Kidney (tissue), 14 donors: Measurements from ENCODE around the gene MAPK1IP1L. TPM values are rescaled to one million over a fixed set of nuclear protein-coding genes. Genes with fewer than 3 reads are reported as not detected.

ENCODE experiments used
- DNase-seq, 5 donors: peaks; one replicate each; pipeline ENCODE4 v3.0.0-alpha.2; 2013 to 2020
- FAIRE-seq: peaks from 2 replicates; lab custom pipeline; 2012; peaks lifted over from hg19 to GRCh38; lab: Jason Lieb, UNC
- H3K27ac ChIP-seq, 2 donors: one replicate each; pipeline ENCODE4 v1.7.0; 2013; ENCODE audit warnings: low read depth in 2 of 2, low read length in 2 of 2, inconsistent platforms in 1 of 2
- H3K27me3 ChIP-seq: one replicate; pipeline ENCODE4 v1.7.1; 2013; ENCODE audit warnings: low read length, inconsistent platforms; ENCODE audit not compliant: control insufficient read depth, insufficient read depth
- H3K36me3 ChIP-seq, 3 donors: one replicate each; pipeline versions ENCODE4 v1.7.0 to v1.7.1; 2013; ENCODE audit warnings: low read length in 3 of 3, control low read depth in 1 of 3, inconsistent platforms in 1 of 3; ENCODE audit not compliant: insufficient read depth in 3 of 3, control insufficient read depth in 2 of 3
- H3K4me1 ChIP-seq, 3 donors: one replicate each; pipeline versions ENCODE4 v1.7.0 to v1.7.1; 2013; ENCODE audit warnings: low read length in 3 of 3, inconsistent platforms in 1 of 3, low read depth in 1 of 3; ENCODE audit not compliant: control insufficient read depth in 2 of 3, insufficient read depth in 2 of 3
- H3K4me3 ChIP-seq, 3 donors: one replicate each; pipeline versions ENCODE4 v1.7.0 to v1.8.1; 2013; ENCODE audit warnings: low read length in 3 of 3, control low read depth in 1 of 3, inconsistent platforms in 1 of 3
- H3K9ac ChIP-seq, 3 donors: one replicate each; pipeline versions ENCODE4 v1.7.0 to v1.7.1; 2013; ENCODE audit warnings: low read length in 3 of 3, control low read depth in 1 of 3, inconsistent platforms in 1 of 3
- H3K9me3 ChIP-seq, 3 donors: one replicate each; pipeline versions ENCODE4 v1.7.0 to v1.7.1; 2013; ENCODE audit warnings: low read length in 3 of 3, control low read depth in 1 of 3, inconsistent platforms in 1 of 3; ENCODE audit not compliant: control insufficient read depth in 2 of 3, insufficient read depth in 1 of 3
- intact Hi-C: fragments of 100-400 bp; cut with DNase I; formaldehyde crosslinking; loops from one replicate; pipeline ENCODE4 v1.11.1; 2022
- polyA plus RNA-seq: library from polyadenylated mRNA; stranded (reverse); fragments of 350-450 nt; fragmentation: Illumina TruSeq; extraction: RNeasy Lipid Tissue Mini Kit (QIAGEN cat#74804); gene quantifications from one replicate; pipeline ENCODE4 v1.2.3, GENCODE V29; 2014; ENCODE audit warnings: low read depth, low replicate concordance; ENCODE audit not compliant: insufficient read depth
- total RNA-seq: library from RNA; stranded (reverse); fragmentation: NEBNext Ultra II Directional; extraction: Animal tissue kit (Norgen Biotek cat#: 25700); gene quantifications from one replicate; pipeline ENCODE4 v1.2.1, GENCODE V29; 2021
- TF ChIP-seq, protein P1 (sequence below): IDR thresholded peaks from 3 replicates; pipeline ENCODE4 v1.5.1; 2012; ENCODE audit warnings: mild to moderate bottlenecking, moderate library complexity, borderline replicate concordance; ENCODE audit not compliant: insufficient read depth; ENCODE audit errors: extremely low read depth
- donor health status: control.
- donor health status: control.
- donor health status: control.
- donor health status: control.
- donor health status: control.
- donor health status: DM: yes; HTN: yes; CAD: no.
- donor health status: Normal renal cell carcinoma (clear cell type).

Gene MAPK1IP1L
- total and polyA plus RNA-seq, 2 donors from 2014 or later = 43.3 to 101 TPM

DNA sequence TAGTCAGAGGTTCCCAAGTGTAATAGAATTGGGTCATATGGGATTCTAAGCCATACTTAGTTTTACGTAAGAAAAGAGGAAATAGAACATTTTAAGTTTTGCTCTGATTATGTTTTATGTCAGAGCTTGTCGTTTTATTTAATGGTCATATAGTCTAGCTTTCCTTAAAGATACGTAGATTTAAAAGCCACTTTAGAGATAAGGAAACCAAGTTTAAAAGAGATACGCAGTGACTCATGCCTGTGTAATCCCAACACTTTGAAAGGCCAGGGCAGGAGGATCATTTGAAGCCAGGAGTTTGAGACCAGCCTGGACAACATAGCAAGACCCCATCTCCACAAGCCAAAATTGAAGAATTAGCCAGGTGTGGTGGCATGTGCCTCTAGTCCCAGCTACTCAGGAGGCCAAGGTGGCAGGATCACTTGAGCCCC is 19.5 kb downstream of the MAPK1IP1L start:
- Histone ChIP-seq H3K27ac (no peak overlapping the region), H3K4me3 (no peak overlapping the region), H3K36me3 (peaks cover 0 to 3% (median 0%) of the 10 kb centered on the region in 3 donors), H3K27me3 (no peaks in the 10 kb centered on the region), H3K4me1 (peaks cover 5 to 15% (median 9%) of the 10 kb centered on the region in 3 donors), H3K9me3 (no peaks in the 10 kb centered on the region), H3K9ac (no peak overlapping the region)
- DNase-seq (no peak), FAIRE-seq (no peak)
- intact Hi-C loops = no loop called here
- TF ChIP-seq, protein P1, sequence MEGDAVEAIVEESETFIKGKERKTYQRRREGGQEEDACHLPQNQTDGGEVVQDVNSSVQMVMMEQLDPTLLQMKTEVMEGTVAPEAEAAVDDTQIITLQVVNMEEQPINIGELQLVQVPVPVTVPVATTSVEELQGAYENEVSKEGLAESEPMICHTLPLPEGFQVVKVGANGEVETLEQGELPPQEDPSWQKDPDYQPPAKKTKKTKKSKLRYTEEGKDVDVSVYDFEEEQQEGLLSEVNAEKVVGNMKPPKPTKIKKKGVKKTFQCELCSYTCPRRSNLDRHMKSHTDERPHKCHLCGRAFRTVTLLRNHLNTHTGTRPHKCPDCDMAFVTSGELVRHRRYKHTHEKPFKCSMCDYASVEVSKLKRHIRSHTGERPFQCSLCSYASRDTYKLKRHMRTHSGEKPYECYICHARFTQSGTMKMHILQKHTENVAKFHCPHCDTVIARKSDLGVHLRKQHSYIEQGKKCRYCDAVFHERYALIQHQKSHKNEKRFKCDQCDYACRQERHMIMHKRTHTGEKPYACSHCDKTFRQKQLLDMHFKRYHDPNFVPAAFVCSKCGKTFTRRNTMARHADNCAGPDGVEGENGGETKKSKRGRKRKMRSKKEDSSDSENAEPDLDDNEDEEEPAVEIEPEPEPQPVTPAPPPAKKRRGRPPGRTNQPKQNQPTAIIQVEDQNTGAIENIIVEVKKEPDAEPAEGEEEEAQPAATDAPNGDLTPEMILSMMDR = no peak

DNA sequence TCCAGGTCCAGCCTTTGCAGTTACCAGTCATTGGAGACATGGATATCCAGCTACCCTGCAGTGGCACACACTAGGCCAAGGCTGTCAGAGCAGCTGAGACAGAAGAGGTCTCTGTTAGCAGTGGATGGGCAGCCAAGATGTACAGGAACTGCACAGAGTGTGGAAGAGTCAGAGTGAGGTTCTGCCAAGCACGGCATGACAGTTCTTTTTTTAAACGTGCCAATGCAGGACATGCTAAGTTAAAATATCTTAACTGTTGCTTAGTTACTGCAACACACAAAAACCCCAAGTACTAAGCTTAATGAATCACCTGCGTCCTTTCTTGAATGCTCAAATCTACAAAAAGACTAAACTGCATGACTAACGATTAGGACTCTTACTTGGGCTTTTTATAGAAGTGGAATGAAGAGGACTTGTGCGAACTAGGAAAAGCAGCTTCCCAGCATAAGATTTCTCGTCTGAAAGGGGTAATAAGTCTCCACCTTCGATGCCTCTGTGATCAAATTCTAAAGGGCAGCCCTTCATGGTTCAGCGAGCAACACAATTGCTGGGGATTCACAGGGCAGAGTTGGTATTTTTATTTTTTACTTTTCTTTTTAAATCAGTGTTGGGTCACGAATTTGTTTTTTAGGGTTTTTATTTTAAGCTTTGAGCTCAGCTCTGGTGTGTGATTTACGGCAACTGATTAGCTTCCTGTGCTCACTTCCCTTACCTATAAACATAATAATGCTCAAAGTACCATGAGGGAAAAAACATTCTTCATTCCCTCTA is 20.6 kb downstream of the MAPK1IP1L start:
- Histone ChIP-seq H3K4me3 (peak overlapping the region in 2 of 3 donors; percentile 10 to 26), H3K36me3 (no peaks in the 10 kb centered on the region), H3K9me3 (no peaks in the 10 kb centered on the region), H3K27ac (peak overlapping the region; percentile 47 to 62), H3K4me1 (peaks cover 5 to 15% (median 9%) of the 10 kb centered on the region in 3 donors), H3K27me3 (no peaks in the 10 kb centered on the region), H3K9ac (peak overlapping the region in 2 of 3 donors; percentile 7 to 12)
- FAIRE-seq = no peak
- intact Hi-C loops = no loop called here
- DNase-seq = peak in 2 of 5 donors; percentile 66 to 70
- TF ChIP-seq, protein P1 = no peak

DNA sequence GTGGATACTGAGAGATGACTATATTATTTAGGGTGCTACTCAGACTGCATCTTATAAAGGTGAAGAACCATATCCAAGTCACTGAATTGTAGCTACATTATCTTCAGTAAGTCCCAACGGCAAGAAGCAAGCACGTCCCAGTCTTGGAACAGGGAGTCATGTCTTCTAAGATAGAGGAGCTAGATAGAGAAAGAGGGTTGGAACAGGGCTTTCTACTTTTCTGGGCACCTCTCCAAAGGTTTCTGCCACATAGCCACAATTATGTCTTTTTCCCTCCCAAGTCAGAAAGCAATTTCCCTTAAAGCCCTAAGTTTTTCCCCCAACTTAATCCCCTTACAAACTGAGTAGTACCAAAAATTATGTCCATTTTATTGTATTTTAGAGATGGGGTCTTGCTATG is 22.4 kb downstream of the MAPK1IP1L start:
- no peaks in the 10 kb centered on the region for H3K9me3 ChIP-seq
- H3K36me3 ChIP-seq = no peaks in the 10 kb centered on the region
- H3K27ac ChIP-seq = no peak overlapping the region
- intact Hi-C loops = no loop called here
- H3K27me3 ChIP-seq = no peaks in the 10 kb centered on the region
- no peak for FAIRE-seq
- no peak for DNase-seq
- H3K9ac ChIP-seq = no peak overlapping the region
- no peak overlapping the region for H3K4me3 ChIP-seq
- TF ChIP-seq, protein P1 = no peak
- H3K4me1 ChIP-seq = peaks cover 5 to 15% (median 9%) of the 10 kb centered on the region in 3 donors
